MCF 10A (cell line): ENCODE data around the gene FKBP6. TPM values are rescaled to one million over a fixed set of nuclear protein-coding genes. Genes with fewer than 3 reads are reported as not detected.
"Not testable (repeated sequence)": the region's sequence is repeated elsewhere in the genome, so short reads cannot be mapped to it uniquely, and the experiment has no call there.

Experiments
- BruUV-seq: library from RNA; stranded (reverse); fragments of 400-500 nt; replicated peaks from 2 replicates; lab custom pipeline; 2021; lab: Mats Ljungman, UMichigan
- CTCF ChIA-PET: fragments of 300-600 bp; sonication (Branson Sonifier 250); formaldehyde crosslinking; extraction: SDS; loops from one replicate; lab custom pipeline; 2021; ENCODE audit warnings: antibody characterized with exemption, inconsistent platforms; lab: Yijun Ruan, JAX
- POLR2A ChIA-PET: fragments of 300-600, 350-650 bp; sonication (Branson Sonifier 250); formaldehyde crosslinking; extraction: SDS; loops from one replicate; lab custom pipeline; 2020; ENCODE audit warnings: antibody characterized with exemption, inconsistent platforms; lab: Yijun Ruan, JAX
- DNase-seq: peaks from one replicate; pipeline ENCODE4 v3.0.0-alpha.2; 2018; ENCODE audit not compliant: unreplicated experiment
- H3K27ac Mint-ChIP-seq: one replicate; pipeline ENCODE4 v1.8.0; 2022; ENCODE audit warnings: mild to moderate bottlenecking, low read depth, mixed read lengths; ENCODE audit not compliant: unreplicated experiment
- H3K27me3 Mint-ChIP-seq: one replicate; pipeline ENCODE4 v1.8.0; 2022; ENCODE audit warnings: mixed read lengths; ENCODE audit not compliant: insufficient read depth, unreplicated experiment
- H3K36me3 Mint-ChIP-seq: one replicate; pipeline ENCODE4 v1.8.0; 2022; ENCODE audit warnings: mild to moderate bottlenecking, moderate library complexity, mixed read lengths; ENCODE audit not compliant: insufficient read depth, unreplicated experiment
- H3K4me1 Mint-ChIP-seq: one replicate; pipeline ENCODE4 v1.8.0; 2022; ENCODE audit warnings: mixed read lengths; ENCODE audit not compliant: insufficient read depth, unreplicated experiment
- H3K4me3 Mint-ChIP-seq: one replicate; pipeline ENCODE4 v1.8.0; 2022; ENCODE audit warnings: mild to moderate bottlenecking, moderate library complexity, mixed read lengths; ENCODE audit not compliant: unreplicated experiment
- H3K9me3 Mint-ChIP-seq: one replicate; pipeline ENCODE4 v1.8.0; 2022; ENCODE audit warnings: mixed read lengths; ENCODE audit not compliant: unreplicated experiment
- intact Hi-C: fragments of 100-400 bp; cut with micrococcal nuclease; formaldehyde crosslinking; loops from 2 replicates; pipeline ENCODE4 v1.14.1; 2022
- total RNA-seq: library from RNA; stranded (reverse); gene quantifications from 2 replicates; pipeline ENCODE4 v1.2.3, GENCODE V29; 2022
- TF ChIP-seq, protein P1 (sequence below): fragments of 200-600 bp; IDR thresholded peaks from one replicate; pipeline ENCODE4 v1.8.0; 2022; ENCODE audit warnings: antibody characterized with exemption, mild to moderate bottlenecking; ENCODE audit not compliant: unreplicated experiment

The FKBP6 gene
- total RNA-seq, 1 experiment from 2014 or later: not detected

DNA sequence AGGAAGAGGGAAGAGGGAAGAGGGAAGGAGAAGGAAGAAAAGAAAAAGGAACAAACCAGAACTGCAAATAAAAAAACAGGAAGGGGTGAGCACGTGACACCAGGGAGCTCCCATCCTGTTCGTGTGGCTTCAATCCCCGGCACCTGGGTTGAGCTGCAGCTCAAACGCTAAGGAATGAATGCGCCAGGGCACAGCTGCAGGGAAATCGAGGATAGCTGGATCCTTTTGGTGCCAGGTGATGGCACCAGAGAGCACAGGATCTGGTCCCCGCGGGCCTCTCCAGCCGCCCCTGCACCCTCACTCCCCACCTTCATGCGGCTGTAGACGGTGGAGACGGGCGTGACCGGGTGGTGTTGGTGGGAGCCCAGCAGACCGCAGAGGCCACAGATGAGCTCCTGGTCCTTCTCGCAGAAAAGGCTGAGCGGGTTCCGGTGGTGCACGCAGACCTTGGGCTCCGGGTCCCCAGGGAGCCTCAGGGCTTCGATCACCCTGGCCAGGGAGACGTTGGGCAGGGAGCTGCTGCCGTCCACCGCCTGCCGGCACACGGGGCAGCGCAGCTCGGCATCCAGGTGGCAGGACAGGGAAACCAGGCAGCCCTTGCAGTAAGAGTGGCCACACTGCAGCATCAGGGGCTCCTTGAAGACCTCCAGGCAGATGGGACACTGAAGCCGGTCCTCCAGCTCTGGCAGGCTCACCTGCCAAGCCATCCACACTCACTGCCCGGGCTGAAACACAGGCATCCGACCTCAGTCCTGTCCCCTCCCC lies 3.7 kb upstream of the FKBP6 start:
- H3K4me1 Mint-ChIP-seq, H3K9me3 Mint-ChIP-seq, H3K4me3 Mint-ChIP-seq, H3K36me3 Mint-ChIP-seq, H3K27ac Mint-ChIP-seq, BruUV-seq, POLR2A ChIA-PET: not testable (repeated sequence)
- CTCF ChIA-PET: interaction anchor here (0.5 to 2.0 kb wide), 9 partner anchors 8 to 129 kb away, joined by 3 to 8 read pairs (median 5); no protein-coding TSS in a partner anchor
- peaks cover 12% of the 10 kb centered on the region for H3K27me3 Mint-ChIP-seq
- TF ChIP-seq, protein P1, sequence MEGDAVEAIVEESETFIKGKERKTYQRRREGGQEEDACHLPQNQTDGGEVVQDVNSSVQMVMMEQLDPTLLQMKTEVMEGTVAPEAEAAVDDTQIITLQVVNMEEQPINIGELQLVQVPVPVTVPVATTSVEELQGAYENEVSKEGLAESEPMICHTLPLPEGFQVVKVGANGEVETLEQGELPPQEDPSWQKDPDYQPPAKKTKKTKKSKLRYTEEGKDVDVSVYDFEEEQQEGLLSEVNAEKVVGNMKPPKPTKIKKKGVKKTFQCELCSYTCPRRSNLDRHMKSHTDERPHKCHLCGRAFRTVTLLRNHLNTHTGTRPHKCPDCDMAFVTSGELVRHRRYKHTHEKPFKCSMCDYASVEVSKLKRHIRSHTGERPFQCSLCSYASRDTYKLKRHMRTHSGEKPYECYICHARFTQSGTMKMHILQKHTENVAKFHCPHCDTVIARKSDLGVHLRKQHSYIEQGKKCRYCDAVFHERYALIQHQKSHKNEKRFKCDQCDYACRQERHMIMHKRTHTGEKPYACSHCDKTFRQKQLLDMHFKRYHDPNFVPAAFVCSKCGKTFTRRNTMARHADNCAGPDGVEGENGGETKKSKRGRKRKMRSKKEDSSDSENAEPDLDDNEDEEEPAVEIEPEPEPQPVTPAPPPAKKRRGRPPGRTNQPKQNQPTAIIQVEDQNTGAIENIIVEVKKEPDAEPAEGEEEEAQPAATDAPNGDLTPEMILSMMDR: peak; percentile 26
- intact Hi-C loops: loop anchor here (5.0 kb wide), 1 partner anchor 128 kb away; no protein-coding TSS in a partner anchor
- DNase-seq: peak; percentile 46

DNA sequence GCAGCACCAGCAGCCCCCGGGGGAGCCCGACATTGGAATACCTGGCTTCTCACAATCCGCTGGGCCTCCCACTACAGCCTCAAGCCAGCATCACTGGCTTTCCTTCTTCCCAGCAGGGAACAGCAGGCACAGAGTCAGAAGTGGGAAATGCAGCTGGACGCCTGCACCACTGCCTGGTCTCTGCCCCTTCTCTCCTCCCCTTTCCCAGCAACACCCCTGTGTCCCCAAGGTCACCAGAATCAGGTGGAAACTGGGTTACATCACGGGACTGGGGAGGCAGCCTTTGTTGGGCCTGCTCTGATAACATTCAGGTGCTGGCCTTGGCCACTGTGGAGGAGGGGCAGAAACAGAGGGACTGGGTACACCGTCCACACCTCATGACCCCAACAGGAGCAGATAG lies 2.5 kb upstream of the FKBP6 start:
- POLR2A ChIA-PET, H3K4me1 Mint-ChIP-seq, BruUV-seq, H3K36me3 Mint-ChIP-seq, H3K9me3 Mint-ChIP-seq, H3K4me3 Mint-ChIP-seq, CTCF ChIA-PET, intact Hi-C loops, H3K27ac Mint-ChIP-seq, DNase-seq: not testable (repeated sequence)
- peaks cover 24% of the 10 kb centered on the region for H3K27me3 Mint-ChIP-seq

DNA sequence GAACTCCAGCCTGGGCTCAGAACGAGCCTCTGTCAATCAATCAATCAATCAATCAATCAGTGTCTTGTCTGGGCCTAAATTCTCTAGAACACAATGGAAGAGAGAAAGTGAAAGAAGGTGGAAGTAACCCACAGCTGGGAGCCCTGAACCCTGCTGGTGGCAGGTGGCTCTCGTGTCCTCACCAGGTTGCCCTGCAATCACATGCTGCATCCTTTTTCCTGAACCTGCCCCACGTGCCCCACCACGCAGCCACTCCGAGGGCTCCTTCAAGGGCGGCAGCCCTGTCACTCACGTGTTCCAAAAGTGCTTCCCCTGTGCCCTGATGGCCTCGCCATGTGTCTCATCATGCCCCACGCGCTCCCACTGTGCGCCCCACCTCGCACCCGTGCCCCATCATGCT lies 512 bp upstream of the FKBP6 start:
- BruUV-seq, DNase-seq, intact Hi-C loops, H3K9me3 Mint-ChIP-seq, POLR2A ChIA-PET, CTCF ChIA-PET, H3K4me3 Mint-ChIP-seq, H3K4me1 Mint-ChIP-seq, H3K36me3 Mint-ChIP-seq: not testable (repeated sequence)
- peaks cover 29% of the 10 kb centered on the region for H3K27me3 Mint-ChIP-seq
- peak overlapping the region; percentile 79 for H3K27ac Mint-ChIP-seq

DNA sequence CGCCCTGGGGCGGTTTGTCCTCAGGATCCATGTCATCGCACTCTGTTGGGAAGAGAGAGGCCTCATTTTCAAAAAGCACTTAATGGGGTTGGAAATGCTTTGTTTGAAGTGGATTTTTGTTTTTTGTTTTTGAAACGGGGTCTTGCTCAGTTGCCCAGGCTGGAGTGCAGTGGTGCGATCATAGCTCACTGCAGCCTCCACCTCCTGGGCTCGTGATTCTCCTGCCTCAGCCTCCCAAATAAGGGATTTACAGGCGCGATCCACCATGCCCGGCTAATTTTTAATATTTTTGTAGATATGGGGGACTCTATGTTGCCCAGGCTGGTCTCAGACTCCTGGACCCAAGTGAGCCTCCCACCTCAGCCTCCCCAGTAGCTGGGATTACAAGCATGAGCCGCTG lies 735 bp downstream of the FKBP6 start:
- Mint-ChIP-seq H3K27me3 (peaks cover 25% of the 10 kb centered on the region), H3K4me1 (peaks cover 5% of the 10 kb centered on the region), H3K36me3 (no peaks in the 10 kb centered on the region), H3K27ac (no peak overlapping the region), H3K9me3 (no peaks in the 10 kb centered on the region), H3K4me3 (no peak overlapping the region)
- CTCF ChIA-PET: no interaction called here
- POLR2A ChIA-PET: no interaction called here
- TF ChIP-seq, protein P1: no peak
- DNase-seq: no peak
- intact Hi-C loops: no loop called here
- BruUV-seq: no TSS peak

DNA sequence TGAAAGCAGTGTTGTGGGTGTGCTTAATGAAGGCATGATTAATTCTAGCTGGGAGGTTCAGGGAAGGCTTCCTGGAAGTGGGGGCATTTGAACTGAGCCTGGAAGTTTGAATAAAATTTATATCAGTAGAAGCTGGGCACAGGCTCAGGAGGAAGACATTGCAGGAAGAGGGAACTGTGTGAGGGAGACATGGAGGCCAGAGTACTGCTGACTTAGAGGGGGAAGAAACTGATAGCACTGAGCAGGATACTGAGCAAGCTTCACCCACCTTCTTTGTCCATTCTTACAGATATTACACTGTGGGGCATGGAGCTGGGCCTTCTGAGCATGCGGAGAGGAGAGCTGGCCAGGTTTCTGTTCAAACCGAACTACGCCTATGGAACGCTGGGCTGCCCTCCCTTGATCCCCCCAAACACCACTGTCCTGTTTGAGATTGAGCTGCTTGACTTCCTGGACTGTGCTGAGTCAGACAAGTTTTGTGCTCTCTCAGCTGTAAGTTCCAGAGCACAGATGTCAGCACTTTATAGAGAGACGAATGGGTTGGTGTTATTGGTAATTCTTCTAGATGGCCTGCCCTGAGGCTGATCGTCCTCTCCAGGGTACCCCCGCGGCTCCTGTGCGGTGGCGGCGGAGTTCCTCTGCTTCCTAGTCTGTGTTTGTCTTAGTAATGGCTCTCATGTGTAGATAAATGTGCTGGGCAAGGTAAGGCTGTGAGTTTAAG lies 2.1 kb downstream of the FKBP6 start:
- DNase-seq: no peak
- no peaks in the 10 kb centered on the region for H3K36me3 Mint-ChIP-seq
- no TSS peak for BruUV-seq
- ChIA-PET CTCF (no interaction called here), POLR2A (no interaction called here)
- no peak overlapping the region for H3K4me3 Mint-ChIP-seq
- no peak overlapping the region for H3K27ac Mint-ChIP-seq
- no peaks in the 10 kb centered on the region for H3K4me1 Mint-ChIP-seq
- peaks cover 25% of the 10 kb centered on the region for H3K27me3 Mint-ChIP-seq
- H3K9me3 Mint-ChIP-seq: no peaks in the 10 kb centered on the region
- intact Hi-C loops: no loop called here
- TF ChIP-seq, protein P1: no peak
